HG02798 (cell line): ENCODE measurements around the gene SKA1.
"Not testable (repeated sequence)": the region's sequence is repeated elsewhere in the genome, so short reads cannot be mapped to it uniquely, and the experiment has no call there.

ENCODE experiments used
- ATAC-seq: cut with Tn5 transposase; IDR thresholded peaks from one replicate; pipeline ENCODE4 v1.9.1; 2021; ENCODE audit warnings: mild to moderate bottlenecking; ENCODE audit not compliant: unreplicated experiment, poor library complexity

Gene SKA1

GRCh38 chr18:50393802-50394201 is 19.0 kb downstream of the SKA1 start:
- no peak for ATAC-seq

GRCh38 chr18:50395093-50395492 is 20.2 kb downstream of the SKA1 start:
- no peak for ATAC-seq

GRCh38 chr18:50396005-50396660 is 21.3 kb downstream of the SKA1 start:
- no peak for ATAC-seq

- no peak for ATAC-seq
Observed at GRCh38 chr18:50397023-50397422, 22.2 kb downstream of the SKA1 start.

- no peak for ATAC-seq
Observed at GRCh38 chr18:50398099-50398498, 23.3 kb downstream of the SKA1 start.

GRCh38 chr18:50398947-50399346 is 24.1 kb downstream of the SKA1 start:
- ATAC-seq, result no peak

- ATAC-seq, result no peak
Observed at GRCh38 chr18:50399582-50399981, 24.7 kb downstream of the SKA1 start.

GRCh38 chr18:50400438-50400837 is 25.6 kb downstream of the SKA1 start:
- ATAC-seq, result not testable (repeated sequence)

- no peak for ATAC-seq
Observed at GRCh38 chr18:50401295-50401694, 26.4 kb downstream of the SKA1 start.

- no peak for ATAC-seq
Observed at GRCh38 chr18:50401888-50402287, 27.0 kb downstream of the SKA1 start.

GRCh38 chr18:50404752-50405581 is 30.1 kb downstream of the SKA1 start:
- not testable (repeated sequence) for ATAC-seq

GRCh38 chr18:50405582-50406271 is 30.9 kb downstream of the SKA1 start:
- ATAC-seq, result no peak

- ATAC-seq, result no peak
Observed at GRCh38 chr18:50409236-50409635, 34.4 kb downstream of the SKA1 start.

GRCh38 chr18:50410008-50410407 is 35.2 kb downstream of the SKA1 start:
- ATAC-seq, result no peak

- ATAC-seq, result no peak
Observed at GRCh38 chr18:50410894-50411293, 36.0 kb downstream of the SKA1 start.

- not testable (repeated sequence) for ATAC-seq
Observed at GRCh38 chr18:50416832-50417231, 42.0 kb downstream of the SKA1 start.

- not testable (repeated sequence) for ATAC-seq
Observed at GRCh38 chr18:50417705-50418104, 42.9 kb downstream of the SKA1 start.

- no peak for ATAC-seq
Observed at GRCh38 chr18:50418650-50419049, 43.8 kb downstream of the SKA1 start.

GRCh38 chr18:50422286-50422898 is 47.5 kb downstream of the SKA1 start:
- no peak for ATAC-seq

- no peak for ATAC-seq
Observed at GRCh38 chr18:50424877-50425690, 50.2 kb downstream of the SKA1 start.
